Measurements from ENCODE around the gene WDR54. TPM values are rescaled to one million over a fixed set of nuclear protein-coding genes. Genes with fewer than 3 reads are reported as not detected.

WDR54 gene
- total RNA-seq, 4 donors from 2014 or later = 7.6 to 14.6 (median 11.9) TPM

DNA sequence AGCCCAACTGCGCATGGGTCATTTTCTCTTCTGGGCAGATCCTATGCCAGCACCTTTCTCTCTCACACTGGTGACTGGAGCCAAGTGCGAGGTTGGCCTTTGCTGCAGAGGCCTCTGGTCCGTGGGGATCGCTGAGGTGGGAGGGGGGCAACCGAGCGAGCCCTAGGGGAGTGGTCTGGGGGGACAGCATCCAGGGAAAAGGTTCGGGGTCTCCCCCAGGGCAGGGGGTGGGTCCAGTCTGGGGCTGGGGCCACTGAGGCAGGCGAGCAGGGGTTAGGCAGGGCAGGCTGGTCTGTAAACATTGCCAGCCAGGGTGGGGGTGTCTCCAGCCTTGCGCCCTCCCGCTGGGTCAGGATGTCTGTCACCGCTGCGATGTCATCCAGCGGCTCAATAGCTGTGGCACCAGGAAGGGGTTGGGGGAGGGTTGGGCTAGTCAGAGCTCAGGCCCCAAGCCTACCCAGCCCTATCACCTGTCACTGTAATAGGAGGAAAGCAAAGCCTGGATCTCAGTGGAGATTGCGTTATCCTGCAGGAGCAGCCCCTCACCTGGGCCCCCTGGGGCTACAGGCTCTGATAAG is 4.7 kb downstream of the WDR54 start:
- H3K27ac ChIP-seq (replicated peaks in 1 of 4) = no peak overlapping the region
- no peak for DNase-seq (ENCODE audit: extremely low spot score)
- WGBS = 82% methylated on average over 14 of the region's 14 CpGs
- H3K4me1 ChIP-seq = peaks cover 7 to 10% (median 9%) of the 10 kb centered on the region in 4 donors
- H3K4me3 ChIP-seq = no peak overlapping the region
- TF ChIP-seq POLR2A (IDR thresholded peaks at IDR 0.05; ENCODE audit: low read depth) (no peak), EP300 (IDR thresholded peaks at IDR 0.05) (no peak), POLR2AphosphoS5 (IDR thresholded peaks at IDR 0.05) (no peak)
- TF ChIP-seq, protein P1, sequence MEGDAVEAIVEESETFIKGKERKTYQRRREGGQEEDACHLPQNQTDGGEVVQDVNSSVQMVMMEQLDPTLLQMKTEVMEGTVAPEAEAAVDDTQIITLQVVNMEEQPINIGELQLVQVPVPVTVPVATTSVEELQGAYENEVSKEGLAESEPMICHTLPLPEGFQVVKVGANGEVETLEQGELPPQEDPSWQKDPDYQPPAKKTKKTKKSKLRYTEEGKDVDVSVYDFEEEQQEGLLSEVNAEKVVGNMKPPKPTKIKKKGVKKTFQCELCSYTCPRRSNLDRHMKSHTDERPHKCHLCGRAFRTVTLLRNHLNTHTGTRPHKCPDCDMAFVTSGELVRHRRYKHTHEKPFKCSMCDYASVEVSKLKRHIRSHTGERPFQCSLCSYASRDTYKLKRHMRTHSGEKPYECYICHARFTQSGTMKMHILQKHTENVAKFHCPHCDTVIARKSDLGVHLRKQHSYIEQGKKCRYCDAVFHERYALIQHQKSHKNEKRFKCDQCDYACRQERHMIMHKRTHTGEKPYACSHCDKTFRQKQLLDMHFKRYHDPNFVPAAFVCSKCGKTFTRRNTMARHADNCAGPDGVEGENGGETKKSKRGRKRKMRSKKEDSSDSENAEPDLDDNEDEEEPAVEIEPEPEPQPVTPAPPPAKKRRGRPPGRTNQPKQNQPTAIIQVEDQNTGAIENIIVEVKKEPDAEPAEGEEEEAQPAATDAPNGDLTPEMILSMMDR (IDR thresholded peaks at IDR 0.05) = no peak
- intact Hi-C loops (cut with DNase I) = no loop called here
- H3K36me3 ChIP-seq = peaks cover 18 to 64% (median 61%) of the 10 kb centered on the region in 4 donors
- H3K9me3 ChIP-seq = no peaks in the 10 kb centered on the region
- no peaks in the 10 kb centered on the region for H3K27me3 ChIP-seq

DNA sequence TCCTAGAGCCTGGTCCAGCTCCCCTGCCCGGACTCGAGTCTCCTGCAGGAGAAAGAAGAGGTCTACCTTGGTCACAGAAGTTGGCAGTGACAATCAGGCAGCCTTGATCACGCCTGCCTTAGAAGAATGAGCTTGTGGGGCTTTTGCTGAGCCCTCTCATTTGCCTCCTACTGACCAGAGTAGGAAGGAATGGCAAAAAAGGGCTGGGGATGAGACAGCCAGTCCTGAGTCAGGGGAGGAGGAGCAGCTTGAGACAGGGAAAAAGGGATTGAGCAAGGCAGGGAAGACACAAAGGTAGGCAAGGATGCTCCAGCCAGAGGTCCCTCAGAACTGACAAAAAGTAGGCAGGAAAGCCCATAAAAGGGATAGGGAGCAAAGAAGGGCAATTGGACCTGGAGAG is 6.0 kb downstream of the WDR54 start:
- 93% methylated on average over 3 of the region's 3 CpGs for WGBS
- no peak for DNase-seq (ENCODE audit: extremely low spot score)
- Histone ChIP-seq H3K4me3 (no peak overlapping the region), H3K9me3 (no peaks in the 10 kb centered on the region), H3K27me3 (no peaks in the 10 kb centered on the region), H3K27ac (replicated peaks in 1 of 4) (no peak overlapping the region), H3K4me1 (peaks cover 0 to under 1% (median 0%) of the 10 kb centered on the region in 4 donors), H3K36me3 (peaks cover 27 to 77% (median 74%) of the 10 kb centered on the region in 4 donors)
- intact Hi-C loops (cut with DNase I) = no loop called here
- TF ChIP-seq POLR2AphosphoS5 (IDR thresholded peaks at IDR 0.05) (no peak), POLR2A (IDR thresholded peaks at IDR 0.05; ENCODE audit: low read depth) (no peak), EP300 (IDR thresholded peaks at IDR 0.05) (no peak)
- TF ChIP-seq, protein P1 (IDR thresholded peaks at IDR 0.05) = no peak

DNA sequence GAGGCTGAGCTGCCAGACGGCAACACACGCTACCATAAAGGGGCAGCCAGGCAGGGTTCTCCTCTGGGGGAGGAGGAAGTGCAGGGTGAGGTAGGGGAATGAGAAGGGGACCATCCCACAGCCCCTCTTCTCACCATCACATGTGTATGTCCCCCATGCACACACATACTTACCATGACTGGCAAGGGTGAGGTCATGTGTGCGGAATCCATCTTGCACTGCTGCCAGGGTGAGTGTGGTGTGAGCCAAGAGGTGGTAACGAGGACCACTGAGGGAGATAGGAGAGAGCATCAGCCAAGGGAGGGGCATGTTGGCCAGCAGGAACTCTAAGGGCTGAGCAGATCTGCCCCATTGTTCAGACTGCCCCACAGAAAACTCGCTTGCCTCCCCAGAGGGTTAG is 7.1 kb downstream of the WDR54 start:
- DNase-seq (ENCODE audit: extremely low spot score) = no peak
- H3K4me1 ChIP-seq = no peaks in the 10 kb centered on the region
- no peak overlapping the region for H3K27ac ChIP-seq (replicated peaks in 1 of 4)
- TF ChIP-seq, protein P1 (IDR thresholded peaks at IDR 0.05) = no peak
- TF ChIP-seq POLR2A (IDR thresholded peaks at IDR 0.05; ENCODE audit: low read depth) = no peak
- no peak for TF ChIP-seq POLR2AphosphoS5 (IDR thresholded peaks at IDR 0.05)
- TF ChIP-seq EP300 (IDR thresholded peaks at IDR 0.05) = no peak
- 79% methylated on average over 5 of the region's 5 CpGs for WGBS
- peaks cover 27 to 79% (median 75%) of the 10 kb centered on the region in 4 donors for H3K36me3 ChIP-seq
- intact Hi-C loops (cut with DNase I) = no loop called here
- no peaks in the 10 kb centered on the region for H3K9me3 ChIP-seq
- no peaks in the 10 kb centered on the region for H3K27me3 ChIP-seq
- no peak overlapping the region for H3K4me3 ChIP-seq

DNA sequence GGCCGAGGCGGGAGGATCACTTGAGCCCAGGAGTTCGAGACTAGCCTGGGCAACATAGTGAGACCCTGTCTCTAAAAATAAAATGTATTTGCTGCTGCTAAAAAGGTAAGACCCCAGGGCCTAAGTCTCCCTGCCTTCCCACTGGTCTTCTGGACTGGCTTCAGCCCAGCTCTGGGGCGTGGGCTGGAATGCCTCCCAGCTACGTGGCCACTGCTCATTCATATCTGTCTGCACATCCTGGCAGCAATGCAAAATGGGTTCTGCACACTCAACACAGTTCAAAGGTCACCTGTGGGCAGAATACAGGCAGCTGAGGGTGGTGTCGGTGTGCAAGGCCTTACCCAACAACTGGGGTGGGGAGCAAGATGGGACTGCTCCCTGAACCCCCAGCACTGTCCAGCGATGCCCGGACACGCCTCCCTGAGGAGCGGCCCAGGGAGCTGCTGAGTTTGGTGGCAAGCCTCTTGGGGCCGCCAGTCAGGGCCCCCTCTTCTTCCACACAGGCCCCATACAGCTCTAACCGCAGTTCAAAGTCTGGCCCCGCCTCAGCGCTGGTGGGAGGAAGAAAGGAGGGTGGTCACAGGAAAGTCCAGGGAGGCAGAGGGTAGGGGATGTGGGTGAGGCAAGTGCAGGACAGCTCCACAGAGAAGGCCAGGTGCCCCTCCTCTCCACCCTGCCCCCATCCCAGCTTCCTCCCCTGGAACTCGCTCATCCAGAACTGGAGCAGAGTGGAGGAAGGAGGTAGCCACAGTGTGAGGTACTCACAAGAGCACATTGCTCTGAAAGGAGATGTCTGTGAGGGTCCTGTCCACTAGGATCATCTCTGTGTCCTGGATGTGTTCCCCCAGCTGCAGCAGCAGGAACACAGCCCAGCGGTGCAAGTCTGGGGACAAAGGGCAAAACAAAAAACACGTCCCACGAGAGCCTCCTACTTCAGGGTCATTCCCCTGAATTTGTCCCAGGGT is 8.2 kb downstream of the WDR54 start:
- intact Hi-C loops (cut with DNase I) = no loop called here
- Histone ChIP-seq H3K9me3 (no peaks in the 10 kb centered on the region), H3K27ac (replicated peaks in 1 of 4) (no peak overlapping the region), H3K4me3 (no peak overlapping the region), H3K36me3 (peaks cover 27 to 79% (median 75%) of the 10 kb centered on the region in 4 donors), H3K27me3 (no peaks in the 10 kb centered on the region), H3K4me1 (no peaks in the 10 kb centered on the region)
- no peak for DNase-seq (ENCODE audit: extremely low spot score)
- 87% methylated on average over 16 of the region's 18 CpGs for WGBS
- TF ChIP-seq POLR2A (IDR thresholded peaks at IDR 0.05; ENCODE audit: low read depth) = no peak
- TF ChIP-seq, protein P1 (IDR thresholded peaks at IDR 0.05) = no peak
- TF ChIP-seq POLR2AphosphoS5 (IDR thresholded peaks at IDR 0.05) = no peak
- TF ChIP-seq EP300 (IDR thresholded peaks at IDR 0.05) = no peak

All from esophagus muscularis mucosa (tissue), 4 donors.